K562 (cell line): ENCODE results near the gene EFEMP2. TPM values are rescaled to one million over a fixed set of nuclear protein-coding genes. Genes with fewer than 3 reads are reported as not detected.

Experiments
- ATAC-seq: fragments of 200-7000 bp; cut with Tn5 transposase; 3 replicates; pipeline ENCODE4 v1.9.1; 2020; ENCODE audit warnings: moderate library complexity
- BruUV-seq: library from RNA; stranded (reverse); fragments of 400-500 nt; replicated peaks from 2 replicates; lab custom pipeline; 2021; lab: Mats Ljungman, UMichigan
- CTCF ChIA-PET: fragments of 300-600 bp; formaldehyde crosslinking; extraction: SDS; loops from one replicate; lab custom pipeline; 2021; ENCODE audit warnings: low intra/inter-chr PET ratio; lab: Yijun Ruan, JAX
- POLR2A ChIA-PET: fragments of 300-600, 350-650 bp; sonication (Branson Sonifier 250); formaldehyde crosslinking; extraction: SDS; loops from one replicate; lab custom pipeline; 2021; ENCODE audit warnings: antibody characterized with exemption, inconsistent platforms; lab: Yijun Ruan, JAX
- DNase-seq, 4 experiments: peaks; one replicate each; pipeline versions ENCODE4 v3.0.0 to v3.0.0-alpha.2; 2011 to 2018; ENCODE audit warnings: low spot score in 3 of 4, mixed read lengths in 3 of 4; ENCODE audit errors: extremely low read depth in 1 of 4
- FAIRE-seq: peaks from 2 replicates; lab custom pipeline; 2011; peaks lifted over from hg19 to GRCh38; lab: Jason Lieb, UNC
- H2AFZ ChIP-seq: 2 replicates; pipeline ENCODE4 v1.6.0; 2011; ENCODE audit warnings: low read depth, low read length, control low read depth, inconsistent platforms
- H3K27ac ChIP-seq: fragments of 200-600 bp; 3 replicates; pipeline ENCODE4 v1.8.0; 2011; ENCODE audit warnings: low read depth, mild to moderate bottlenecking, control low read depth, inconsistent platforms, low read length, moderate library complexity, mixed read lengths; ENCODE audit errors: extremely low read depth
- H3K27me3 ChIP-seq, 2 experiments: fragments of 300-600 bp in 1 of 2; 2 replicates in 1 of 2; 3 replicates in 1 of 2; pipeline versions ENCODE4 v1.6.0 to v1.8.0; 2011; ENCODE audit warnings: inconsistent platforms in 2 of 2, low read length in 2 of 2, mild to moderate bottlenecking in 1 of 2, mixed read lengths in 1 of 2, moderate library complexity in 1 of 2; ENCODE audit not compliant: control insufficient read depth in 2 of 2, insufficient read depth in 2 of 2
- H3K36me3 ChIP-seq: fragments of 300-600 bp; 3 replicates; pipeline ENCODE4 v1.8.0; 2011; ENCODE audit warnings: mild to moderate bottlenecking, low read length, inconsistent platforms; ENCODE audit not compliant: control insufficient read depth, insufficient read depth
- H3K4me1 ChIP-seq, 2 experiments: fragments of 200-600 bp in 1 of 2; replicated peaks in 1 of 2; 2 replicates in 1 of 2; 3 replicates in 1 of 2; pipeline versions ENCODE4 v1.5.1 to v1.8.0; 2011; ENCODE audit warnings: inconsistent platforms in 2 of 2, low read length in 2 of 2, mild to moderate bottlenecking in 1 of 2, mixed read lengths in 1 of 2, moderate library complexity in 1 of 2; ENCODE audit not compliant: control insufficient read depth in 2 of 2, insufficient read depth in 2 of 2
- H3K4me2 ChIP-seq: 2 replicates; pipeline ENCODE4 v1.6.1; 2011; ENCODE audit warnings: low read length, control low read depth, inconsistent platforms, mixed read lengths; ENCODE audit not compliant: insufficient read depth
- H3K4me3 ChIP-seq: fragments of 200-600 bp; sonication (generic), shearing (Covaris generic); 2 replicates; pipeline ENCODE4 v1.5.1; 2016; ENCODE audit warnings: control low read depth, inconsistent platforms
- H3K79me2 ChIP-seq: fragments of 200-600 bp; 3 replicates; pipeline ENCODE4 v1.8.0; 2011; ENCODE audit warnings: low read length, inconsistent platforms; ENCODE audit not compliant: control insufficient read depth, insufficient read depth
- H3K9ac ChIP-seq, 2 experiments: 2 replicates each; pipeline versions ENCODE4 v1.6.0 to v1.6.1; 2011; ENCODE audit warnings: low read depth in 2 of 2, low read length in 2 of 2, control low read depth in 1 of 2, inconsistent platforms in 1 of 2, mild to moderate bottlenecking in 1 of 2, mixed read lengths in 1 of 2; ENCODE audit not compliant: insufficient read depth in 1 of 2
- H3K9me1 ChIP-seq: one replicate; pipeline ENCODE4 v1.6.0; 2011; ENCODE audit warnings: inconsistent platforms, mild to moderate bottlenecking, low read length, moderate library complexity; ENCODE audit not compliant: control insufficient read depth, insufficient read depth
- H3K9me3 ChIP-seq: replicated peaks from 2 replicates; pipeline ENCODE4 v1.5.1; 2011; ENCODE audit warnings: low read depth, low read length, inconsistent platforms; ENCODE audit not compliant: control insufficient read depth, insufficient read depth
- H4K20me1 ChIP-seq: replicated peaks from 2 replicates; pipeline ENCODE4 v1.6.1; 2011; ENCODE audit warnings: low read length, inconsistent platforms, mixed read lengths; ENCODE audit not compliant: control insufficient read depth, insufficient read depth
- BMI1 ChIP-seq: fragments of 150-350 bp; IDR thresholded peaks from 2 replicates; pipeline ENCODE4 v1.6.1; 2014; ENCODE audit warnings: low read length
- EHMT2 ChIP-seq: fragments of 450-650 bp; IDR thresholded peaks from 2 replicates; pipeline ENCODE4 v1.6.1; 2018; ENCODE audit warnings: antibody characterized with exemption
- ERF ChIP-seq: fragments of 450-650 bp; formaldehyde crosslinking; IDR thresholded peaks from 2 replicates; pipeline ENCODE4 v1.4.0; 2020; ENCODE audit warnings: mild to moderate bottlenecking, mixed read lengths
- FUS ChIP-seq: fragments of 200-400 bp; formaldehyde crosslinking; optimal IDR thresholded peaks from 2 replicates; pipeline ENCODE3; 2017; ENCODE audit warnings: low read depth, low read length
- MEF2D ChIP-seq: conservative IDR thresholded peaks from 2 replicates; pipeline ENCODE4 v1.6.1; 2016; ENCODE audit warnings: low read depth, missing genetic modification characterization, missing compliant biosample characterization
- MIER1 ChIP-seq: fragments of 450-650 bp; IDR thresholded peaks from 2 replicates; pipeline ENCODE4 v1.6.1; 2016; ENCODE audit warnings: antibody characterized with exemption, mild to moderate bottlenecking, low read depth
- MYNN ChIP-seq, 2 experiments: sonication (generic); formaldehyde crosslinking in 1 of 2; IDR thresholded peaks; 2 replicates each; pipeline versions ENCODE4 v1.5.0 to v1.6.1; 2016 to 2020; ENCODE audit warnings: antibody characterized with exemption in 1 of 2, missing genetic modification reagents in 1 of 2
- NR2C1 ChIP-seq, 2 experiments: fragments of 450-650 bp; IDR thresholded peaks; 2 replicates each; pipeline ENCODE4 v1.6.1; 2017; ENCODE audit warnings: mild to moderate bottlenecking in 2 of 2, antibody characterized with exemption in 1 of 2, inconsistent platforms in 1 of 2, missing compliant biosample characterization in 1 of 2, missing genetic modification characterization in 1 of 2
- PML ChIP-seq: IDR thresholded peaks from 2 replicates; pipeline ENCODE4 v1.6.1; 2012; ENCODE audit warnings: low read length, inconsistent platforms
- POLR2A ChIP-seq: fragments of 450-650 bp; conservative IDR thresholded peaks from 2 replicates; pipeline ENCODE4 v1.6.1; 2016
- RB1 ChIP-seq: fragments of 450-650 bp; IDR thresholded peaks from 2 replicates; pipeline ENCODE4 v1.6.1; 2017; ENCODE audit warnings: low read depth, mild to moderate bottlenecking
- SIN3B ChIP-seq: fragments of 450-650 bp; IDR thresholded peaks from 2 replicates; pipeline ENCODE4 v1.6.1; 2017; ENCODE audit warnings: low read depth, mild to moderate bottlenecking, moderate library complexity
- SUPT5H ChIP-seq: fragments of 450-650 bp; IDR thresholded peaks from 2 replicates; pipeline ENCODE4 v1.6.1; 2016
- ZFP36 ChIP-seq: fragments of 150-350 bp; IDR thresholded peaks from 2 replicates; pipeline ENCODE4 v1.6.1; 2018; ENCODE audit warnings: low read length, low read depth; ENCODE audit not compliant: partially characterized antibody
- ZNF121 ChIP-seq: sonication (generic); formaldehyde crosslinking; conservative IDR thresholded peaks from 2 replicates; pipeline ENCODE4 v1.8.0; 2022; ENCODE audit warnings: missing genetic modification reagents
- ZNF184 ChIP-seq: sonication (generic); formaldehyde crosslinking; IDR thresholded peaks from 2 replicates; pipeline ENCODE4 v1.5.0; 2020; ENCODE audit warnings: missing genetic modification reagents
- ZNF197 ChIP-seq: fragments of 200-800 bp; sonication (Bioruptor generic); IDR thresholded peaks from 2 replicates; pipeline ENCODE4 v1.6.1; 2016; ENCODE audit warnings: low read depth, missing genetic modification characterization, missing compliant biosample characterization
- ZNF408 ChIP-seq: fragments of 250-450 bp; sonication (Bioruptor Pico); IDR thresholded peaks from 2 replicates; pipeline ENCODE4 v1.4.0; 2020; ENCODE audit warnings: low read depth, mild to moderate bottlenecking, moderate library complexity
- ZNF589 ChIP-seq: fragments of 200-800 bp; sonication (Bioruptor generic); IDR thresholded peaks from 2 replicates; pipeline ENCODE4 v1.6.1; 2016; ENCODE audit warnings: low read depth, missing genetic modification characterization, missing compliant biosample characterization
- WGBS: fragments of 100-300 bp; shearing (Covaris generic); methylation state at CpG from one replicate; pipeline ENCODE4 v1.1.6; 2016; ENCODE audit warnings: low coverage, mixed read lengths; ENCODE audit not compliant: insufficient coverage; ENCODE audit errors: missing lambda C conversion rate; 5-methylcytosine and 5-hydroxymethylcytosine counted together
- in situ Hi-C: fragments of 300-500 bp; cut with MboI; formaldehyde crosslinking; loops from 4 replicates; pipeline ENCODE4 v1.15.0; 2018; ENCODE audit warnings: inconsistent platforms, mixed read lengths
- intact Hi-C: fragments of 100-400 bp; cut with micrococcal nuclease; formaldehyde crosslinking; loops from 2 replicates; pipeline ENCODE4 v1.14.2; 2022
- polyA plus RNA-seq, 8 experiments: library from polyadenylated mRNA; depleted of rRNA in 4 of 8; stranded (reverse) in 5 of 8; unstranded in 3 of 8; fragments of >200 nt; fragmentation: Nextera tagmentation in 2 of 8; fragmentation: Illumina TruSeq in 1 of 8; extraction: Ambion mirVana in 2 of 8; extraction: Trizol in 1 of 8; gene quantifications; 2 replicates each; pipeline versions ENCODE4 v1.2.1 to v1.2.3, GENCODE V29; 2011 to 2014; ENCODE audit warnings: inconsistent platforms in 1 of 8, missing spikeins in 1 of 8
- total RNA-seq, 7 experiments: library from RNA; depleted of rRNA in 6 of 7; stranded (reverse); fragments of >200 nt in 6 of 7; fragmentation: Illumina TruSeq in 2 of 7; extraction: Trizol in 2 of 7; gene quantifications; 2 replicates each; pipeline versions ENCODE4 v1.2.1 to v1.2.3, GENCODE V29; 2011 to 2021; ENCODE audit warnings: low replicate concordance in 1 of 7

The EFEMP2 gene
- total and polyA plus RNA-seq, 9 of the 15 experiments (the other 6 are each of a cell fraction or from before 2014, with no cell fraction given) = 0.07 to 2.9 (median 0.69) TPM; not detected in 1

DNA sequence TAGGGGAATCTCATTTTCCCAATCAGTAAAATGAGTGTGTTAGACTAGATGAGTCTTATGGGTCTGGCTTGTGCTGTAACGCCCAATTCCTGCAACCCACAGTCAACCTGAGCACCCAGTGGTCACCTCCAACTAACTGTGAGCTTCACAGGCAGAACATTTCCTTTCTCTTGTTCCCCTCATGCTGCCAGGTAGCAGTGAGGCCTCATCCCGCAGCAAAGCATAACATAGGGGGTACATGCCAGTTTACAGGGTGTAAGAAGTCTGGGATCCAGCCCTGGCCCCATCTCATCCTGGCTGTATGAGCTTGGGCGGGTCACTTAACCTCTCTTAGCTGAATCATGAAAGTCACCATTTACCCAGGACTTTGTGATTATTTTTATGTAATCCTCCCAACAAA lies 3.7 kb downstream of the EFEMP2 start:
- WGBS = 82% methylated on average over 3 of the region's 3 CpGs
- intact Hi-C loops (no loop called here), in situ Hi-C loops (no loop called here)
- no peaks in the 10 kb centered on the region for H4K20me1 ChIP-seq
- no TSS peak for BruUV-seq
- no peaks in the 10 kb centered on the region for H3K27me3 ChIP-seq
- peaks cover 43% of the 10 kb centered on the region; the same call in 2 of the 3 replicates for H3K36me3 ChIP-seq
- H3K79me2 ChIP-seq = no peaks in the 10 kb centered on the region
- peaks cover 23 to 75% of the 10 kb centered on the region in 2 experiments for H3K4me1 ChIP-seq
- no peaks in the 10 kb centered on the region for H3K9me1 ChIP-seq
- no peak overlapping the region for H2AFZ ChIP-seq
- 0 out of 2 replicates have a peak, but pooled peaks have one; percentile 14 for TF ChIP-seq MYNN (IDR thresholded peaks at IDR 0.05)
- TF ChIP-seq MYNN (CRISPR knock-in tag; IDR thresholded peaks at IDR 0.05) = no peak
- no peak for TF ChIP-seq FUS
- TF ChIP-seq SUPT5H = 0 out of 2 replicates have a peak, but pooled peaks have one; percentile 2
- H3K4me2 ChIP-seq = no peak overlapping the region
- H3K27ac ChIP-seq = 0 out of 3 replicates have a peak overlapping the region, but pooled peaks have one; percentile 4
- ATAC-seq (peak; percentile 2), FAIRE-seq (no peak), DNase-seq (no peak)
- ChIA-PET CTCF (no interaction called here), POLR2A (interaction anchor here (0.6 to 8.2 kb wide), 14 partner anchors 9 to 412 kb away, joined by 3 to 151 read pairs (median 3); partner anchors contain the start of genes CCDC85B, CFL1, CTSW and FIBP)
- no peak overlapping the region for H3K4me3 ChIP-seq
- H3K9ac ChIP-seq = peak overlapping the region in 1 of 2 experiments; percentile 9; a peak in 1 of 4 replicates
- H3K9me3 ChIP-seq = no peaks in the 10 kb centered on the region

DNA sequence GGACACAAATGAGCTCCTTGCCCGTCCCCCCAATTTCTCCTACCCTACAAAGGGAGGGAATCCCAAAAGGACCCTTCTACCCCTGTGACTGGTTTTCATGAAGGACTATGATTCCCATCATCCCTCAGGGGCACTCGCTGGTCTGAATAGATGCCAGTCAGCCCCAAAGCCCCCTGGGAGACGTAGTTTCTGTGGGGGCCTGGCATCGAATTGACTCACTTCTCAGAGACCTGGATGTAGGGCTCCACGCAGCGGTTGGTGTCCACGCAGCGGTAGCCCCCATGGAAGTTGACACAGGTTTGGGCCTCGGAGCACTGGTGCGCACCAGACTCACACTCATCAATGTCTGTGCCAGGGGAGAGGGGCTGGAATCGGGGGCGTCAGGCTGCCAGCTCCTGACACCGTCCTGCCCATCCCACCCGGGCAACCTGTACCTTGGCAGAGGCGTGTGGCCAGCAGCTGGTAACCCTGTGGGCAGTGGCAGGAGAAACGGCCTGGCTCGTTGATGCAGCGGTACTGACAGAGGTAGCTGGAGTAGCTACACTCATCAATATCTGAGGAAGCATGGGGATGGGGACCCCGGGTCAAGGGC lies 4.4 kb downstream of the EFEMP2 start:
- ATAC-seq = peak; percentile 3
- Histone ChIP-seq H3K9me3 (no peaks in the 10 kb centered on the region), H3K27ac (no peak overlapping the region), H3K9ac (peak overlapping the region in 1 of 2 experiments; percentile 39; a peak in 1 of 4 replicates), H3K9me1 (no peaks in the 10 kb centered on the region), H4K20me1 (no peaks in the 10 kb centered on the region), H3K4me2 (no peak overlapping the region), H3K4me1 (peaks cover 21 to 75% of the 10 kb centered on the region in 2 experiments), H3K27me3 (no peaks in the 10 kb centered on the region), H3K36me3 (peaks cover 50% of the 10 kb centered on the region; the same call in 2 of the 3 replicates), H2AFZ (no peak overlapping the region), H3K79me2 (no peaks in the 10 kb centered on the region), H3K4me3 (no peak overlapping the region)
- intact Hi-C loops = no loop called here
- ChIA-PET CTCF (no interaction called here), POLR2A (interaction anchor here (0.7 to 8.2 kb wide), 6 partner anchors 9 to 413 kb away, joined by 3 to 151 read pairs (median 4); partner anchors contain the start of genes CCDC85B, CFL1, CTSW and FIBP)
- in situ Hi-C loops = no loop called here
- FAIRE-seq = no peak
- DNase-seq = peak in 1 of 4 experiments; percentile 20
- 94% methylated on average over 16 of the region's 19 CpGs for WGBS
- no TSS peak for BruUV-seq
- peak; percentile 58 for TF ChIP-seq POLR2A
- TF ChIP-seq BMI1 = no peak
- no peak for TF ChIP-seq MIER1
- no peak for TF ChIP-seq ZFP36
- no peak for TF ChIP-seq ZNF121 (CRISPR knock-in tag)
- no peak for TF ChIP-seq MEF2D
- TF ChIP-seq SIN3B = no peak
- TF ChIP-seq EHMT2 = no peak
- no peak for TF ChIP-seq ZNF589 (CRISPR knock-in tag)
- no peak for TF ChIP-seq ZNF184 (CRISPR knock-in tag)
- TF ChIP-seq ZNF408 = no peak
- TF ChIP-seq SUPT5H = 0 out of 2 replicates have a peak, but pooled peaks have one; percentile 17
- TF ChIP-seq ZNF197 = no peak
- no peak for TF ChIP-seq NR2C1 (IDR thresholded peaks at IDR 0.05)
- TF ChIP-seq NR2C1 (tag; IDR thresholded peaks at IDR 0.05) = no peak
- no peak for TF ChIP-seq PML
- TF ChIP-seq ERF (CRISPR knock-in tag) = no peak
- TF ChIP-seq RB1 = no peak
